Measurements from ENCODE around the gene KCND1.

Gene KCND1

DNA sequence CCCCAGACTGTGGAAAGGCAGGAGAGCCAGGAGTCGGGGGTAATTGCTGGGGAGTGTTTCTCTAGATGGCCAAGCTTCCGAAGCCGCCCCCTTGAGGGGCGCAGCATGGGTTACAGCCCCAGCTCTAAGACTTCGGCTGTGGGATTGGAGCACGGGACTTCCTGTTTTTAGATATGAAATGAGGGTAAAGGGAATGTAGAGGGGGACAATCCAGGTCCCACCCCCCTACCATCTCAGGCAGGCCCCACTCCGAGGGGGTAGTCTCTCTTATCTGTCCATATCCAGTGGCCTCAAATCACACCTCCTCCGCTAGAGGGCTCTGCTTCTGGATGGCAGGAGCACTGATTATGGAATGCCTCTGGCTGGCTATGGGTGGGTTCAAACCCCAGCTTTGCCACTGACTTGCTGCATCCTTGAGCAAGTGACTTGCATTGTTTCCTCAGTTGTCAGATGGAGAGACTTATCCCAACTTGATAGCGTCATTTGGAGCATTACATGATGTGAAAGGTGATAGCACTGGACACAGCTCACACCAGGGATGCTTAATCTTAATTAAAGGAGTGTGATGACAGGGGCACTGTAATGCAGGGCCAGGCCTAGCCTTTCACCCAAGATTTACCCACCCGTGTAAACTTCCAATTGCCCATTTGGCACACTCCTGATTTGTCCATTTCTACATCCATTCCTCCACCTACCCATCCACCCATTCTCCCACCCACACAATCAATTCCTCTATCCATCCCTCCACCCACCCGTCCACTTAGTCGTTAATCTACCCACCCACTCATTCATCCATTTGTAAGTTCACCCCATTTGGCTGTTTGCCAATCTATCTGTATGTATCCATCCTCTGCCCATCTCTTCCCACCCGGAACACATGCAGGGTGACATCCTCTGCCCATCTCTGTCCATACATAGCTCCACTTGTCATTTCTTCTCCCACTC, 848 bp upstream of the KCND1 start:
- no peak for DNase-seq (ENCODE audit: low read depth, low spot score)
- peak overlapping the region; percentile 54 for H3K4me3 ChIP-seq (ENCODE audit: low read depth, low read length)
- ChIA-PET POLR2A (interaction anchor here (1.0 kb wide), 1 partner anchor 71 kb away, joined by 4 read pairs; no protein-coding TSS in a partner anchor), CTCF (interaction anchor here (0.8 to 1.8 kb wide), 10 partner anchors 10 to 89 kb away, joined by 3 to 6 read pairs (median 4); no protein-coding TSS in a partner anchor)
- TF ChIP-seq, protein P1, sequence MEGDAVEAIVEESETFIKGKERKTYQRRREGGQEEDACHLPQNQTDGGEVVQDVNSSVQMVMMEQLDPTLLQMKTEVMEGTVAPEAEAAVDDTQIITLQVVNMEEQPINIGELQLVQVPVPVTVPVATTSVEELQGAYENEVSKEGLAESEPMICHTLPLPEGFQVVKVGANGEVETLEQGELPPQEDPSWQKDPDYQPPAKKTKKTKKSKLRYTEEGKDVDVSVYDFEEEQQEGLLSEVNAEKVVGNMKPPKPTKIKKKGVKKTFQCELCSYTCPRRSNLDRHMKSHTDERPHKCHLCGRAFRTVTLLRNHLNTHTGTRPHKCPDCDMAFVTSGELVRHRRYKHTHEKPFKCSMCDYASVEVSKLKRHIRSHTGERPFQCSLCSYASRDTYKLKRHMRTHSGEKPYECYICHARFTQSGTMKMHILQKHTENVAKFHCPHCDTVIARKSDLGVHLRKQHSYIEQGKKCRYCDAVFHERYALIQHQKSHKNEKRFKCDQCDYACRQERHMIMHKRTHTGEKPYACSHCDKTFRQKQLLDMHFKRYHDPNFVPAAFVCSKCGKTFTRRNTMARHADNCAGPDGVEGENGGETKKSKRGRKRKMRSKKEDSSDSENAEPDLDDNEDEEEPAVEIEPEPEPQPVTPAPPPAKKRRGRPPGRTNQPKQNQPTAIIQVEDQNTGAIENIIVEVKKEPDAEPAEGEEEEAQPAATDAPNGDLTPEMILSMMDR (IDR thresholded peaks at IDR 0.05; ENCODE audit: insufficient read depth, low read length, missing control alignments), result peak; percentile 59

DNA sequence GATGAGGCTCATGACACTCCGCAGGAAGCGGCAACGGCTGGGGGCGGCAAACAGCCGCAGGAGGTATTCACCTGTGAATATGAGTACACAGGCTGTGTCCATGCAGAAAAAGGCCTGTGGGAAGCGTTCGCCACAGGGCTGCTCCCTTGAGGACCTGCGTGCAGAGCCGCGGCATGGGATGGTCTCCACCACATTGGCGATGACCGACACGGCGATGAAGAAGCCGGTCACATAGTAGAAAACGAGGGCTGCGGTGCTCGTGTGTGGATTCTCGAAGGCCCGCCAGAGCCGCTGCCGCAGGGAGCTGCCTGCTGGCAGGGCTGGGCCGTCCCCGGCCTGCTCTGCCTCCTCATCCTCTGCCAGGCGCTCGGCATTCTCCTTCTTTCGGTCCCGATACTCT, 2.2 kb downstream of the KCND1 start:
- no peak overlapping the region for H3K4me3 ChIP-seq (ENCODE audit: low read depth, low read length)
- TF ChIP-seq, protein P1 (IDR thresholded peaks at IDR 0.05; ENCODE audit: insufficient read depth, low read length, missing control alignments), result no peak
- no peak for DNase-seq (ENCODE audit: low read depth, low spot score)
- CTCF ChIA-PET, result no interaction called here
- POLR2A ChIA-PET, result no interaction called here

DNA sequence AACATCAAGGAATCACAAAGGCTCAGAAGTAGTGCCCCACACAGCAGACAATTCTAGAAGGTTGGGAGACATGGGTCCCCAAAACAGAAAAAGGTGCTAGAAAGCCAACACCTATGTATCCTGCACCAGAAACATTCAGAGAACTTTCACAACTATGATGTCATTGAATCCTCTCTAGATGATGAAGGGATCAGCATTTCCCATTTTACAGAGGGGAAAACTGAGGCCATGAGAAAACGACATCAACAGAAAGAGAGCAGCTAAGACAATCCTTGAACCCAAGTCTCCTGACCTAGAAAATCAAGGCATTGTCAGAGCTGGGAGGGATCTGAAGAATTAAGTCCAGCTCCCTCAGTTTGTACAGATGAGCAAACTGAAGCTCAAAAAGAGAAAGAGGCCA, 3.3 kb downstream of the KCND1 start:
- POLR2A ChIA-PET, result interaction anchor here (1.6 kb wide), 1 partner anchor 10 kb away, joined by 8 read pairs; the partner anchor contains the start of gene OTUD5
- CTCF ChIA-PET, result no interaction called here
- no peak for DNase-seq (ENCODE audit: low read depth, low spot score)

DNA sequence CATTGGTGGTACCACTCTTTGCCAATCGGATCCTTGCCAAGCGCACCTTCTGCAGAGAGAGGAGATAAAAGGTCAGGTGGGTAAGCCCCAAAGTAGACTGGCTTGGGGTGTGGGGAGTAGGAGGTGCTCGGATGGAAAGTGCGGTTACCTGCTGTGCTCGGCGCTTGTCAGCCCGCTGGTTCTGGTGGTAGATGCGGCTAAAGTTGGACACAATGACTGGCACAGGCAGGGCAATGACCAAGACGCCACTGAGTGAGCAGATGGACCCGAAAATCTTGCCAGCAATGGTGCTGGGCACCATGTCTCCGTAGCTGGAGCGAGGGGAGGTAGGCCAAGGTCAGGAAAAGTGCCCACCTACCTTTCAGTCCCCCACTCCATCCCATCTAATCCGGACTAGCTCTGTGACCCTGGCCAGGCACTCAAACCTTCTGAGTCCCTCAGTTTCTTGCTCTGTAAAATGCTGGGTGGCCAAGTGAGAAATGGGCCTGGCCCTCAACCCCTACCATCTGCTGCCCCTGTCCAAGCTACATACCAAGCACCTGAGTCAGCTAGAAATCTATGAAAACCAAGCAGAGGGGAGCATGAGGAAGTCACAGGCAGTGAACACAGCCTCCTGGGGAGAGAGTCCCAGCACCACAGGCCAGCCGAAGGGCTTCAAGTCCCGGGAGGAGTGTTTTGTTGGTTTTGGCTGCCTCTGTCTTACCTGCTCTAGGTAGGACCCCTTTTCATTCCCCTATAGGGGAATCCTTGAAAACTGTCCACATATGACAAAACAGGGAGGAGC, 4.7 kb downstream of the KCND1 start:
- POLR2A ChIA-PET, result no interaction called here

More for the DNA sequence above, 3.3 kb downstream of the KCND1 start:
- no peak overlapping the region for H3K4me3 ChIP-seq (ENCODE audit: low read depth, low read length)
- TF ChIP-seq, protein P1 (IDR thresholded peaks at IDR 0.05; ENCODE audit: insufficient read depth, low read length, missing control alignments), result no peak

DNA sequence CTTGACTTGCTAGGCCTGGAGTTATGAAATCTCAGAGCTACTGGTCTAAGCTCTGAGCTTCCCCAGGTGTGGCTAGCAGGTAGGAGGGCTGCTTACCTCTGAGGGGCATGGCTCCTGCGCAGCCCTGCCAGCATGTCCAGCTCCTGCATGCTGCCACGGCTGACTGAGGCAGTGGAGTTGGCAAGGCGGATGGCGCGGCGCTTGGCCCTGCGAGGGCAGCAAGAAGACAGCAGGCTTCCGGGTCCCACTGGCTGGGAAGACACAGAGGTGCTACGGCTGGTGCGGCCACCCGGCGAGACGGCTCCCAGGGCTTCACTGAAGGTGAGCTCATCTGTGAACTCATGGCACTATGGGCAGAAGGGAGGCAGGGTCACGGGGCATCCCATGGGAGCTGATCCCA, 5.7 kb downstream of the KCND1 start:
- no peak for DNase-seq (ENCODE audit: low read depth, low spot score)
- ChIA-PET POLR2A (no interaction called here), CTCF (interaction anchor here (1.2 kb wide), 1 partner anchor 8 kb away, joined by 3 read pairs; no protein-coding TSS in a partner anchor)
- H3K4me3 ChIP-seq (ENCODE audit: low read depth, low read length), result no peak overlapping the region
- TF ChIP-seq, protein P1 (IDR thresholded peaks at IDR 0.05; ENCODE audit: insufficient read depth, low read length, missing control alignments), result no peak

More for the DNA sequence above, 4.7 kb downstream of the KCND1 start:
- H3K4me3 ChIP-seq (ENCODE audit: low read depth, low read length), result no peak overlapping the region
- DNase-seq (ENCODE audit: low read depth, low spot score), result no peak
- CTCF ChIA-PET, result no interaction called here
- TF ChIP-seq, protein P1 (IDR thresholded peaks at IDR 0.05; ENCODE audit: insufficient read depth, low read length, missing control alignments), result no peak

All from AG04449 (cell line).